ENCODE data around the gene PODN.

DNA sequence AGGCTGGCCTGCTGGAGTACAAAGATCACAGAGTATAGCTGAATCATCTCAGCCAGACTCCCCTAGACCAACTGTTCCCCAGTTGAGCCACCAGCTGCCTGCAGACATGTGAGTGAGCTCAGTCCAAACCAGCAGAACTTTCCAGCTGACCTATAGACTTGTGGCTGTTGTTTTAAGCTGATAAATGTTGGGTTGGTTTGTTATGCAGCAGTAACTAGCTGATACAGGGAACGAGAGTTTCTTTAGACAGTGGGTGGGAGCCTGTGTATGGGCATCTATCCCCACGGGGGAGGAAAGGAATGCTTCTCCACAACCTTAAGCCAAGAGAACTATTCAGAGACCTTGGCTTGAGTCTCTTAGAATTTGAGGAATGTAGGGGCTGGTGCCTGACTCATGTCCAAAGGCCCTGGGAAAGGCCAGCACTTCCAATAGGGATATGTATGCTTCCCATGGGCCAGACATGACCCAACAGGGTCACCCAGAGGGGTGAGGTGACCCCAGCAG, 50.3 kb downstream of the PODN start:
- TF ChIP-seq, protein P1, sequence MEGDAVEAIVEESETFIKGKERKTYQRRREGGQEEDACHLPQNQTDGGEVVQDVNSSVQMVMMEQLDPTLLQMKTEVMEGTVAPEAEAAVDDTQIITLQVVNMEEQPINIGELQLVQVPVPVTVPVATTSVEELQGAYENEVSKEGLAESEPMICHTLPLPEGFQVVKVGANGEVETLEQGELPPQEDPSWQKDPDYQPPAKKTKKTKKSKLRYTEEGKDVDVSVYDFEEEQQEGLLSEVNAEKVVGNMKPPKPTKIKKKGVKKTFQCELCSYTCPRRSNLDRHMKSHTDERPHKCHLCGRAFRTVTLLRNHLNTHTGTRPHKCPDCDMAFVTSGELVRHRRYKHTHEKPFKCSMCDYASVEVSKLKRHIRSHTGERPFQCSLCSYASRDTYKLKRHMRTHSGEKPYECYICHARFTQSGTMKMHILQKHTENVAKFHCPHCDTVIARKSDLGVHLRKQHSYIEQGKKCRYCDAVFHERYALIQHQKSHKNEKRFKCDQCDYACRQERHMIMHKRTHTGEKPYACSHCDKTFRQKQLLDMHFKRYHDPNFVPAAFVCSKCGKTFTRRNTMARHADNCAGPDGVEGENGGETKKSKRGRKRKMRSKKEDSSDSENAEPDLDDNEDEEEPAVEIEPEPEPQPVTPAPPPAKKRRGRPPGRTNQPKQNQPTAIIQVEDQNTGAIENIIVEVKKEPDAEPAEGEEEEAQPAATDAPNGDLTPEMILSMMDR (IDR thresholded peaks at IDR 0.05; ENCODE audit: low read length), result no peak
- no peak for TF ChIP-seq EZH2 (optimal IDR thresholded peaks at IDR 0.05; ENCODE audit: low read depth, low read length)
- TF ChIP-seq EZH2phosphoT487 (IDR thresholded peaks at IDR 0.05; ENCODE audit: low read length), result no peak
